Endodermal cell (in vitro differentiated cells): ENCODE results near the gene CBLB. TPM values are rescaled to one million over a fixed set of nuclear protein-coding genes. Genes with fewer than 3 reads are reported as not detected.

Experiments
- DNase-seq: peaks from one replicate; pipeline ENCODE4 v3.0.0-alpha.2; 2017
- H3K27ac ChIP-seq: 2 replicates; pipeline ENCODE4 v1.5.1; 2013; ENCODE audit warnings: mild to moderate bottlenecking, low read depth, low read length, moderate library complexity
- H3K27me3 ChIP-seq: 2 replicates; pipeline ENCODE4 v1.6.1; 2013; ENCODE audit warnings: mild to moderate bottlenecking, low read length, moderate library complexity; ENCODE audit not compliant: insufficient read depth, control insufficient read depth, poor library complexity, severe bottlenecking
- H3K36me3 ChIP-seq: 2 replicates; pipeline ENCODE4 v1.7.0; 2013; ENCODE audit warnings: mild to moderate bottlenecking, low read length, moderate library complexity; ENCODE audit not compliant: control insufficient read depth, insufficient read depth
- H3K4me1 ChIP-seq: one replicate; pipeline ENCODE4 v1.7.0; 2013; ENCODE audit warnings: low read length; ENCODE audit not compliant: control insufficient read depth, insufficient read depth
- H3K4me3 ChIP-seq: 2 replicates; pipeline ENCODE4 v1.5.1; 2013; ENCODE audit warnings: mild to moderate bottlenecking, low read length, moderate library complexity
- H3K9ac ChIP-seq: 2 replicates; pipeline ENCODE4 v1.6.1; 2013; ENCODE audit warnings: mild to moderate bottlenecking, low read length, moderate library complexity; ENCODE audit not compliant: poor library complexity, severe bottlenecking; ENCODE audit errors: extremely low read depth
- H3K9me3 ChIP-seq: 2 replicates; pipeline ENCODE4 v1.6.1; 2013; ENCODE audit warnings: mild to moderate bottlenecking, low read length, moderate library complexity; ENCODE audit not compliant: control insufficient read depth
- H3K27ac Mint-ChIP-seq: 2 replicates; pipeline ENCODE4 v1.8.0; 2020; ENCODE audit warnings: mixed read lengths
- H3K27me3 Mint-ChIP-seq: 2 replicates; pipeline ENCODE4 v1.8.0; 2021; ENCODE audit warnings: mild to moderate bottlenecking, mixed read lengths; ENCODE audit not compliant: insufficient read depth
- H3K36me3 Mint-ChIP-seq: 2 replicates; pipeline ENCODE4 v1.8.0; 2020; ENCODE audit warnings: low read depth, mixed read lengths
- H3K4me1 Mint-ChIP-seq: 2 replicates; pipeline ENCODE4 v1.8.0; 2020; ENCODE audit warnings: mixed read lengths
- H3K4me3 Mint-ChIP-seq: 2 replicates; pipeline ENCODE4 v1.8.0; 2020; ENCODE audit warnings: mild to moderate bottlenecking, moderate library complexity, mixed read lengths
- H3K9me3 Mint-ChIP-seq: 2 replicates; pipeline ENCODE4 v1.8.0; 2020; ENCODE audit warnings: mild to moderate bottlenecking, mixed read lengths
- WGBS, 2 experiments: methylation state at CpG; one replicate each; pipeline versions ENCODE4 v1.1.5 to v1.1.7; 2013; ENCODE audit warnings: missing lambda C conversion rate in 2 of 2, mixed read lengths in 1 of 2; ENCODE audit not compliant: insufficient coverage in 1 of 2, insufficient read length in 1 of 2; 5-methylcytosine and 5-hydroxymethylcytosine counted together
- total RNA-seq, 2 donors: library from RNA; stranded (reverse); fragmentation: NEBNext Ultra II Directional in 1 of 2; extraction: Animal tissue kit (Norgen Biotek cat#: 25700) in 1 of 2; gene quantifications; 2 replicates in 1 of 2; 3 replicates in 1 of 2; pipeline ENCODE4 v1.2.1, GENCODE V29; 2021
- TF ChIP-seq, protein P1 (sequence below): fragments of 200-600 bp; sonication (generic); conservative IDR thresholded peaks from 2 replicates; pipeline ENCODE4 v1.5.0; 2021; ENCODE audit warnings: antibody characterized with exemption, mild to moderate bottlenecking

Gene CBLB
- total RNA-seq, 2 donors from 2014 or later: 45.4 to 60.5 TPM

GRCh38 chr3:105759442-105760078 is 109.3 kb downstream of the CBLB start:
- H3K27ac ChIP-seq: no peak overlapping the region
- WGBS, 2 experiments: 95 to 100% methylated on average over 2 to 6 of the region's 6 CpGs
- no peak overlapping the region for H3K9ac ChIP-seq
- Mint-ChIP-seq H3K36me3 (peaks cover 63% of the 10 kb centered on the region), H3K9me3 (peaks cover 48% of the 10 kb centered on the region), H3K4me1 (peaks cover 9% of the 10 kb centered on the region), H3K27ac (no peak overlapping the region), H3K4me3 (no peak overlapping the region), H3K27me3 (no peaks in the 10 kb centered on the region)
- no peaks in the 10 kb centered on the region for H3K4me1 ChIP-seq
- peaks cover 19% of the 10 kb centered on the region for H3K36me3 ChIP-seq
- peaks cover 67% of the 10 kb centered on the region for H3K9me3 ChIP-seq
- no peak for DNase-seq
- no peaks in the 10 kb centered on the region for H3K27me3 ChIP-seq
- TF ChIP-seq, protein P1, sequence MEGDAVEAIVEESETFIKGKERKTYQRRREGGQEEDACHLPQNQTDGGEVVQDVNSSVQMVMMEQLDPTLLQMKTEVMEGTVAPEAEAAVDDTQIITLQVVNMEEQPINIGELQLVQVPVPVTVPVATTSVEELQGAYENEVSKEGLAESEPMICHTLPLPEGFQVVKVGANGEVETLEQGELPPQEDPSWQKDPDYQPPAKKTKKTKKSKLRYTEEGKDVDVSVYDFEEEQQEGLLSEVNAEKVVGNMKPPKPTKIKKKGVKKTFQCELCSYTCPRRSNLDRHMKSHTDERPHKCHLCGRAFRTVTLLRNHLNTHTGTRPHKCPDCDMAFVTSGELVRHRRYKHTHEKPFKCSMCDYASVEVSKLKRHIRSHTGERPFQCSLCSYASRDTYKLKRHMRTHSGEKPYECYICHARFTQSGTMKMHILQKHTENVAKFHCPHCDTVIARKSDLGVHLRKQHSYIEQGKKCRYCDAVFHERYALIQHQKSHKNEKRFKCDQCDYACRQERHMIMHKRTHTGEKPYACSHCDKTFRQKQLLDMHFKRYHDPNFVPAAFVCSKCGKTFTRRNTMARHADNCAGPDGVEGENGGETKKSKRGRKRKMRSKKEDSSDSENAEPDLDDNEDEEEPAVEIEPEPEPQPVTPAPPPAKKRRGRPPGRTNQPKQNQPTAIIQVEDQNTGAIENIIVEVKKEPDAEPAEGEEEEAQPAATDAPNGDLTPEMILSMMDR: no peak
- H3K4me3 ChIP-seq: no peak overlapping the region

GRCh38 chr3:105758451-105758850 is 110.4 kb downstream of the CBLB start:
- Histone ChIP-seq H3K4me1 (no peaks in the 10 kb centered on the region), H3K27ac (no peak overlapping the region), H3K9ac (no peak overlapping the region), H3K4me3 (no peak overlapping the region), H3K27me3 (no peaks in the 10 kb centered on the region), H3K36me3 (peaks cover 19% of the 10 kb centered on the region), H3K9me3 (peaks cover 56% of the 10 kb centered on the region)
- WGBS, 2 experiments: 95 to 98% methylated on average over 5 to 9 of the region's 9 CpGs
- Mint-ChIP-seq H3K4me1 (peaks cover 18% of the 10 kb centered on the region), H3K27ac (no peak overlapping the region), H3K9me3 (peaks cover 42% of the 10 kb centered on the region), H3K27me3 (no peaks in the 10 kb centered on the region), H3K4me3 (no peak overlapping the region), H3K36me3 (peaks cover 52% of the 10 kb centered on the region)
- DNase-seq: peak; percentile 44
- TF ChIP-seq, protein P1: no peak

DNA sequence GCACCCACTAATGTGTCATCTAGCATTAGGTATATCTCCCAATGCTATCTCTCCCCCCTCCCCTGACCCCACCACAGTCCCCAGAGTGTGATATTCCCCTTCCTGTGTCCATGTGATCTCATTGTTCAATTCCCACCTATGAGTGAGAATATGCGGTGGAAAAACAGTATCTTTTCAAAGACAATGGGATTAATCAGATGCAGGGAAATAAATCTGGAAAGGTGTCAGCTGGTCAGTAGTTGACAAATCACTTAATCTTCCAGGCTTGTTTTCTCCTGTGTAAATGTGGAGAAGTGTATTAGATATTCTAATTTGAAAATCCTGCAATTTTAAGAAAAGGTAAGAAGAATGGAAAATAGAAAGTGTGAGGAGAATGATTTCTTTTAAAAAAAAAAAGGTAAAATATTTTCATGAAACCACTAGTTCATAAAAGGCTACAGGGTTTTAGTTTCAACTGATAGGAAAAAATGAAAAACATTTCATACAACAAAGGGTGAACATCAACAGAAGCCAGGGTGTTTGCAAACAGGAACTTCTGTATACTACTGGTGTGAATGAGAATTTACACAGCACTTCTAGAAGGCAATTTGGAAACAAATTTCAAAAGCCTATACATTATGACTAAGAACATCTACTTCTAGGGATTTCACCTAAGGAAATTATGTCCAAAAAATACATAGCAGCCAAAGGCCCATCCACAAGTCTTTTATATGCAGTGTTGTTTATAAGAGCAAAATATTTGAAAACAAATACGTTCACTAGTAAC is 113.5 kb downstream of the CBLB start:
- H3K9me3 ChIP-seq: peaks cover 24% of the 10 kb centered on the region
- TF ChIP-seq, protein P1: no peak
- no peak overlapping the region for H3K4me3 ChIP-seq
- Mint-ChIP-seq H3K27me3 (no peaks in the 10 kb centered on the region), H3K9me3 (peaks cover 11% of the 10 kb centered on the region), H3K36me3 (peaks cover 28% of the 10 kb centered on the region), H3K4me1 (peaks cover 31% of the 10 kb centered on the region), H3K27ac (no peak overlapping the region), H3K4me3 (no peak overlapping the region)
- no peaks in the 10 kb centered on the region for H3K4me1 ChIP-seq
- no peak overlapping the region for H3K27ac ChIP-seq
- H3K36me3 ChIP-seq: peaks cover 11% of the 10 kb centered on the region
- 75 to 84% methylated on average over 2 of the region's 2 CpGs for whole genome bisulfite sequencing, 2 experiments
- no peaks in the 10 kb centered on the region for H3K27me3 ChIP-seq
- H3K9ac ChIP-seq: no peak overlapping the region
- no peak for DNase-seq
